Naive thymus-derived CD8-positive, alpha-beta T cell (primary cell): Measurements from ENCODE around the gene C12orf60. TPM values are rescaled to one million over a fixed set of nuclear protein-coding genes. Genes with fewer than 3 reads are reported as not detected.

Experiments used
- ATAC-seq, 2 donors: fragments of 150-1000 bp; cut with Tn5 transposase in 1 of 2; sonication (Bioruptor Pico), chemical (Tn5 transposase) in 1 of 2; 1 replicate in 1 of 2; 2 replicates in 1 of 2; pipeline ENCODE4 v1.10.0; 2021; ENCODE audit warnings: mild to moderate bottlenecking in 2 of 2, moderate library complexity in 2 of 2
- POLR2A ChIA-PET: fragments of 350-600 bp; sonication (Branson Sonifier 250); formaldehyde crosslinking; loops from one replicate; lab custom pipeline; 2021; ENCODE audit warnings: antibody characterized with exemption; lab: Charles Lee
- DNase-seq, 10 donors: peaks; one replicate each; pipeline versions ENCODE4 v3.0.0 to v3.0.0-alpha.2; 2020 to 2022
- H3K27ac Mint-ChIP-seq, 10 donors: one replicate each; pipeline ENCODE4 v1.8.0; 2020 to 2022; ENCODE audit warnings: mild to moderate bottlenecking in 10 of 10, mixed read lengths in 10 of 10, moderate library complexity in 4 of 10, inconsistent platforms in 1 of 10
- H3K27me3 Mint-ChIP-seq, 5 donors: one replicate each; pipeline ENCODE4 v1.8.0; 2021 to 2022; ENCODE audit warnings: mixed read lengths in 5 of 5
- H3K36me3 Mint-ChIP-seq, 3 donors: one replicate each; pipeline ENCODE4 v1.8.0; 2020 to 2022; ENCODE audit warnings: mixed read lengths in 3 of 3, mild to moderate bottlenecking in 2 of 3, inconsistent platforms in 1 of 3
- H3K4me1 Mint-ChIP-seq, 4 donors: one replicate each; pipeline ENCODE4 v1.8.0; 2021 to 2022; ENCODE audit warnings: mixed read lengths in 4 of 4
- H3K4me3 Mint-ChIP-seq, 10 donors: one replicate each; pipeline ENCODE4 v1.8.0; 2020 to 2022; ENCODE audit warnings: mild to moderate bottlenecking in 10 of 10, mixed read lengths in 10 of 10, moderate library complexity in 6 of 10, inconsistent platforms in 1 of 10
- H3K9me3 Mint-ChIP-seq, 9 donors: one replicate each; pipeline ENCODE4 v1.8.0; 2020 to 2022; ENCODE audit warnings: mixed read lengths in 9 of 9, mild to moderate bottlenecking in 3 of 9, inconsistent platforms in 1 of 9, moderate library complexity in 1 of 9
- polyA plus RNA-seq, 3 donors: library from polyadenylated mRNA; unstranded; fragments of 300-500 nt; fragmentation: Illumina TruSeq; gene quantifications; one replicate each; pipeline ENCODE4 v1.2.3, GENCODE V29; 2021
- total RNA-seq, 8 experiments: library from RNA in 2 of 8; stranded (reverse) in 2 of 8; gene quantifications; one replicate each; pipeline ENCODE4 v1.2.3 and lab custom pipeline; 2021 to 2026

The C12orf60 gene
- total and polyA plus RNA-seq, 5 experiments from 2014 or later = 0.71 to 2.5 (median 1.3) TPM

- Mint-ChIP-seq H3K4me1 (peaks cover 10 to 16% (median 14%) of the 10 kb centered on the region in 4 donors), H3K27ac (peak overlapping the region in 1 of 10 donors; percentile 51), H3K27me3 (no peaks in the 10 kb centered on the region), H3K9me3 (no peaks in the 10 kb centered on the region), H3K4me3 (peak overlapping the region in 1 of 10 donors; percentile 49), H3K36me3 (no peaks in the 10 kb centered on the region)
- ATAC-seq (no peak), DNase-seq (no peak)
- POLR2A ChIA-PET = interaction anchor here (1.2 to 3.2 kb wide), 3 partner anchors 9 to 41 kb away, joined by 4 to 17 read pairs (median 5); partner anchors contain the start of genes C12orf60 and WBP11
These were observed 8.0 kb downstream of the C12orf60 start for GRCh38 chr12:14811486-14811885.

- POLR2A ChIA-PET = no interaction called here
These were observed 10.5 kb downstream of the C12orf60 start, which contains the start of gene SMCO3 for GRCh38 chr12:14814014-14814413. Gene SMCO3 (minus strand): TSS chr12:14814182. CDS start chr12:14806680, 7,502 bp downstream.

GRCh38 chr12:14824012-14824634 is 20.7 kb downstream of the C12orf60 start:
- ATAC-seq = no peak
- Mint-ChIP-seq H3K27me3 (peaks cover 0 to 6% (median 0%) of the 10 kb centered on the region in 5 donors), H3K4me1 (no peaks in the 10 kb centered on the region), H3K36me3 (peaks cover 0 to 9% (median 5%) of the 10 kb centered on the region in 3 donors), H3K9me3 (no peaks in the 10 kb centered on the region), H3K4me3 (no peak overlapping the region), H3K27ac (no peak overlapping the region)
- no peak for DNase-seq
- POLR2A ChIA-PET = interaction anchor here (0.6 kb wide), 1 partner anchor 11 kb away, joined by 3 read pairs; no protein-coding TSS in a partner anchor

More at GRCh38 chr12:14814014-14814413, 10.5 kb downstream of the C12orf60 start, which contains the start of gene SMCO3:
- no peak within 1 kb of the TSS for H3K4me3 Mint-ChIP-seq
- no peak within 1 kb of the TSS for H3K27ac Mint-ChIP-seq
- H3K27me3 Mint-ChIP-seq = peaks cover 0 to 6% (median 2%) of the 10 kb centered on the region in 5 donors
- no peak for ATAC-seq
- peaks cover 11 to 22% (median 15%) of the 10 kb centered on the region in 4 donors for H3K4me1 Mint-ChIP-seq
- peaks cover 0 to 7% (median 0%) of the 10 kb centered on the region in 9 donors for H3K9me3 Mint-ChIP-seq
- no peak for DNase-seq
- peaks cover 0 to 6% (median 0%) of the 10 kb centered on the region in 3 donors for H3K36me3 Mint-ChIP-seq

GRCh38 chr12:14825256-14825655 is 21.8 kb downstream of the C12orf60 start:
- POLR2A ChIA-PET = no interaction called here
- H3K27ac Mint-ChIP-seq = no peak overlapping the region
- H3K9me3 Mint-ChIP-seq = no peaks in the 10 kb centered on the region
- H3K27me3 Mint-ChIP-seq = peaks cover 0 to 3% (median 0%) of the 10 kb centered on the region in 5 donors
- peaks cover 0 to 9% (median 5%) of the 10 kb centered on the region in 3 donors for H3K36me3 Mint-ChIP-seq
- no peak overlapping the region for H3K4me3 Mint-ChIP-seq
- DNase-seq = no peak
- no peaks in the 10 kb centered on the region for H3K4me1 Mint-ChIP-seq
- ATAC-seq = no peak

DNA sequence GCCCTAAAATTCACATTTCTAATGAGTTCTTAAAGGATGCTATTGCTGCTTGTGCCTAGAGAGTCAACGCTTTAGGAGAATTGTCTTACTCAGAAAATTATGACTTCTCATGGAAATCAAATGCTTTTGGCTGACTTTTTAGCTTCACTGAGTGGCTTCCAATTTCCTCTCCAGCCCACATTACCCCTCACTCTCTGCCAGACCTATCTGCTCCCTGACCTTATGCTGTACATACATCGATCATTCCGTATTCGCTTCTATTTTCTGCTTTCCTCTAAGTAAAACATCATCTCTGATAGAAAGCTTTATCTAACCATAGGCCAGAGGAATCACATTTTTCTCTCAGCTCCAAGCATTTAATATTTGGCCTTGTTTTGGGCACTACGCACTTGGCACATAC is 23.0 kb downstream of the C12orf60 start:
- POLR2A ChIA-PET = no interaction called here
- H3K27me3 Mint-ChIP-seq = peaks cover 0 to 5% (median 0%) of the 10 kb centered on the region in 5 donors
- peaks cover 0 to 11% (median 5%) of the 10 kb centered on the region in 3 donors for H3K36me3 Mint-ChIP-seq
- H3K27ac Mint-ChIP-seq = no peak overlapping the region
- no peak for DNase-seq
- no peak overlapping the region for H3K4me3 Mint-ChIP-seq
- ATAC-seq = no peak
- no peaks in the 10 kb centered on the region for H3K4me1 Mint-ChIP-seq
- no peaks in the 10 kb centered on the region for H3K9me3 Mint-ChIP-seq

DNA sequence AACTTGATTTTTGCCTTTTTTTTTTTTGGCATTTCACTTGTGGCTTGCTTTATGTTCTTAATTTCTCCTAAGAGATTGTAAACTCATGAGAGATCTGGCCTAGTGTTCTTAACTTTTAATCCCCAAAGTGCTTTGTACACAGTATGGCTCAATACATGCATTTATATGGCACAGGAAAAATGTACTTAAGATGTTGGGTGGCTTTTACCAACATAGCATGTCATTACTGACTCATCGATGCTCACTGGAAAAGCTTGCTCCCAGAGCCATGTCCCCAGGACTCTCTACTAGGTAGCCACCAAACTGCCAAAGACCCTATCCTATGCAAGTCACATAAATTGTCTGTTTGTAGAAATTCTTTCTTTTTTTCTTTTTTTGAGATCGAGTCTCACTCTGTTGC is 23.6 kb downstream of the C12orf60 start:
- POLR2A ChIA-PET = no interaction called here
- Mint-ChIP-seq H3K36me3 (peaks cover 0 to 11% (median 5%) of the 10 kb centered on the region in 3 donors), H3K4me1 (no peaks in the 10 kb centered on the region), H3K9me3 (no peaks in the 10 kb centered on the region), H3K27me3 (peaks cover 0 to 6% (median 0%) of the 10 kb centered on the region in 5 donors), H3K4me3 (no peak overlapping the region), H3K27ac (no peak overlapping the region)
- ATAC-seq (no peak), DNase-seq (no peak)

GRCh38 chr12:14828892-14829291 is 25.4 kb downstream of the C12orf60 start:
- peaks cover 2 to 10% (median 6%) of the 10 kb centered on the region in 5 donors for H3K27me3 Mint-ChIP-seq
- H3K4me1 Mint-ChIP-seq = no peaks in the 10 kb centered on the region
- no peak overlapping the region for H3K4me3 Mint-ChIP-seq
- no peaks in the 10 kb centered on the region for H3K9me3 Mint-ChIP-seq
- ATAC-seq = peak in 1 of 2 donors; percentile 64
- peaks cover 0 to 5% (median 0%) of the 10 kb centered on the region in 3 donors for H3K36me3 Mint-ChIP-seq
- no peak for DNase-seq
- H3K27ac Mint-ChIP-seq = no peak overlapping the region
- POLR2A ChIA-PET = no interaction called here

DNA sequence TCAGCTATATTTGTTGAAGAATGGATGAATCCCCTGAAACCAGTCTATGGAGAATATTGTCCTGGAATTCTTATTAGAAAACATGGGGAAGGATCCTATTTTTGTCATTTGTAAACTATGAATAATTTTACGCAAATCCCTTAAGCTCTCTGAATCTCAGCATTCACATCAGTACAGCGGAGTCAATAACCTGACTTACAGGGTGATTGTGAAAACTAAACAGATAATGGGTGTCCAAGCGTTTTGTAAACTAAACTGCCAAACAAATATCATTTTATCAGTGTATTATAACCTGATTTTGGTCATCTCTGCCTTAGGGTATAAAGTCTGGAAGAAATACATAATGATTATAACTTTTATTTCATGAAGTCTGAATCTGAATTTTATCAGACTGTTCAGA is 29.9 kb downstream of the C12orf60 start:
- no peaks in the 10 kb centered on the region for H3K4me1 Mint-ChIP-seq
- DNase-seq (no peak), ATAC-seq (no peak)
- H3K27me3 Mint-ChIP-seq = peaks cover 4 to 31% (median 18%) of the 10 kb centered on the region in 5 donors
- no peaks in the 10 kb centered on the region for H3K9me3 Mint-ChIP-seq
- POLR2A ChIA-PET = no interaction called here
- peaks cover 0 to 5% (median 0%) of the 10 kb centered on the region in 3 donors for H3K36me3 Mint-ChIP-seq
- H3K27ac Mint-ChIP-seq = no peak overlapping the region
- H3K4me3 Mint-ChIP-seq = no peak overlapping the region

GRCh38 chr12:14833952-14834351 is 30.5 kb downstream of the C12orf60 start:
- peaks cover 0 to 5% (median 0%) of the 10 kb centered on the region in 3 donors for H3K36me3 Mint-ChIP-seq
- H3K4me3 Mint-ChIP-seq = no peak overlapping the region
- H3K27me3 Mint-ChIP-seq = peaks cover 4 to 35% (median 18%) of the 10 kb centered on the region in 5 donors
- no peaks in the 10 kb centered on the region for H3K9me3 Mint-ChIP-seq
- H3K4me1 Mint-ChIP-seq = no peaks in the 10 kb centered on the region
- no peak overlapping the region for H3K27ac Mint-ChIP-seq
- no peak for DNase-seq
- no peak for ATAC-seq
- POLR2A ChIA-PET = no interaction called here

- no peak for ATAC-seq
- Mint-ChIP-seq H3K9me3 (no peaks in the 10 kb centered on the region), H3K27me3 (peaks cover 10 to 41% (median 21%) of the 10 kb centered on the region in 5 donors), H3K36me3 (peaks cover 0 to 10% (median 0%) of the 10 kb centered on the region in 3 donors), H3K4me3 (no peak overlapping the region), H3K4me1 (no peaks in the 10 kb centered on the region), H3K27ac (no peak overlapping the region)
- POLR2A ChIA-PET = interaction anchor here (1.1 kb wide), 1 partner anchor 125 kb away, joined by 3 read pairs; no protein-coding TSS in a partner anchor
- no peak for DNase-seq
These were observed 31.0 kb downstream of the C12orf60 start for GRCh38 chr12:14834509-14834908.

- no peaks in the 10 kb centered on the region for H3K9me3 Mint-ChIP-seq
- peak overlapping the region in 1 of 10 donors; percentile 9 for H3K27ac Mint-ChIP-seq
- H3K4me1 Mint-ChIP-seq = no peaks in the 10 kb centered on the region
- ATAC-seq (no peak), DNase-seq (no peak)
- H3K4me3 Mint-ChIP-seq = no peak overlapping the region
- peaks cover 0 to 10% (median 0%) of the 10 kb centered on the region in 3 donors for H3K36me3 Mint-ChIP-seq
- H3K27me3 Mint-ChIP-seq = peaks cover 13 to 40% (median 18%) of the 10 kb centered on the region in 5 donors
- POLR2A ChIA-PET = interaction anchor here (0.6 kb wide), 1 partner anchor 146 kb away, joined by 4 read pairs; no protein-coding TSS in a partner anchor
These were observed 33.1 kb downstream of the C12orf60 start for GRCh38 chr12:14836336-14837210.

DNA sequence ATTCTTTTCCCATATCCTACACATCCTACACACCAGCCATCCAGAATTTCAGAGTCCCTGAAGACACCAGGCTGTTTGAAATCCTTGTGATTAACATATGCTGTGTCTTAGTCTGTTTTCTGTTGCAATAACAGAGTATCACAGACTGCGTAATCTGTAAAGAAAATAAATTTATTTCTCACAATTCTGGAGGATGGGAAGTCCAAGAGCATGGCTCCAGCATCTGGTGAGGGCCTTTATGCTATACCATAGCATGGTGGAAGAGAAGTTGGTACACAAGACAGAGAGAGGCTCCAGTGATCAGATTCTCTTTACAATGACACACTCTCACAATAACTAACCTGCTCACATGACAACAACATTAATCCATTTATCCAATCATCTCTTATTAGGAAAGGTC is 35.8 kb downstream of the C12orf60 start:
- peaks cover 10 to 33% (median 12%) of the 10 kb centered on the region in 5 donors for H3K27me3 Mint-ChIP-seq
- no peak overlapping the region for H3K4me3 Mint-ChIP-seq
- POLR2A ChIA-PET = no interaction called here
- no peaks in the 10 kb centered on the region for H3K9me3 Mint-ChIP-seq
- peaks cover 0 to 10% (median 0%) of the 10 kb centered on the region in 3 donors for H3K36me3 Mint-ChIP-seq
- no peaks in the 10 kb centered on the region for H3K4me1 Mint-ChIP-seq
- ATAC-seq (no peak), DNase-seq (no peak)
- H3K27ac Mint-ChIP-seq = no peak overlapping the region
